ENCODE results near the gene ITGAE. TPM values are rescaled to one million over a fixed set of nuclear protein-coding genes. Genes with fewer than 3 reads are reported as not detected.
A peak's percentile ranks its signal among the peaks of the same experiment; 100 is the strongest.

Gene ITGAE
- total and polyA plus RNA-seq, 4 donors = 26.5 to 51.2 (median 42.1) TPM

DNA sequence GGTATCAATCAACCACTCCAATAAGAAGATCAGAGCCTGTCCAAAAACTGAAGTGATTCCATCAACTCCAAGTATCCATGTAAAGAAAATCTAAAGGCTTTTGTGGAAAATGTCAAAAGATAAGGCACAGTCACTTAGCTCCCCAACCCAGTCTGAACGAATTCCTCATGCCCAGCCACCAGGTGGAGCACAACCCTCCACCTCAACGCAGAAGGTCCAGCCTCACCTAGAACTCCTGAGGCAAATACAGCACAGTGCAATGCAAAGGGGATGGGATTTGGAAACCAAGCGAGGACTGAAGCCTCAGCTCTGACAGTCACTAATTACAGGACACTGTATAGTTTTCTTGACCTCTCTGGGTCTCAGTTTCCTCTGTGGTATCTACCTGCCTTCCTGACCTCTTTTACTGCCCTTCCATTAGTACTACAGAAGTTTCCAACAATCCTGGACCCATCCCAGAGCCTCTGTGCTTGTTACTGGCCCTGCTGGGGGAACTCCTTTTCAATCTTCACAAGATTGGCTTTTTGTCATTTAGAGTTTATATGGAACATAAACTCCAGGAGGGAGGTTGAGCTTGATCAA is 43.0 kb upstream of the ITGAE start:
- Histone ChIP-seq H3K36me3 (ENCODE audit: control insufficient read depth, insufficient read depth, low read length) (peaks cover 37% of the 10 kb centered on the region), H3K27ac (ENCODE audit: low read depth, low read length) (no peak overlapping the region), H3K4me1 (ENCODE audit: control insufficient read depth, insufficient read depth, low read length) (peaks cover 10% of the 10 kb centered on the region), H3K27me3 (ENCODE audit: control insufficient read depth, insufficient read depth, low read length) (no peaks in the 10 kb centered on the region), H3K9me3 (ENCODE audit: control insufficient read depth, insufficient read depth, low read length) (no peaks in the 10 kb centered on the region), H3K4me3 (ENCODE audit: low read depth, low read length) (no peak overlapping the region)
- WGBS (ENCODE audit: insufficient coverage) = 100% methylated on average over 1 of the region's 3 CpGs
- no peak for DNase-seq (ENCODE audit: low read depth in 4 of 6, low spot score in 6 of 6)

DNA sequence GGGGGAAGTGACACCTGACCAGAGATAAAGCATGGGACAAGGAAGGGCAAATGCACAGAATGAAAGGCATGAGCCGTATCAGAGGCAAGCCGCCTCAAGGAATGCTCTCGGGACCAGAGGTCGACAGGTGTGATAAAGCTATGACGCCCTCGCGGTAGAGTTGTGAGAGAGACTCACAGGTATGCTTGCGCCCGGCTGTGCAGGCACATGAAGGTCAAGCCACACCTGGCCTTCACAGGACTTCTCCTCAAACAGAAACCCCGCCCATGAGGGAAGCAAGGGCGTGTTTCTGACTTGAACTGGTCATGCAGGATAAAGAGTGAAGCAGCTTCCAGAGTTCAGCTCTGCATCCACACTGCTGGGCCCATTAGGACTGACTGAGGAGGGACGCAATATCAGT is 37.2 kb upstream of the ITGAE start:
- Histone ChIP-seq H3K4me3 (ENCODE audit: low read depth, low read length) (no peak overlapping the region), H3K9me3 (ENCODE audit: control insufficient read depth, insufficient read depth, low read length) (no peaks in the 10 kb centered on the region), H3K27me3 (ENCODE audit: control insufficient read depth, insufficient read depth, low read length) (no peaks in the 10 kb centered on the region), H3K36me3 (ENCODE audit: control insufficient read depth, insufficient read depth, low read length) (peaks cover 51% of the 10 kb centered on the region), H3K4me1 (ENCODE audit: control insufficient read depth, insufficient read depth, low read length) (no peaks in the 10 kb centered on the region), H3K27ac (ENCODE audit: low read depth, low read length) (no peak overlapping the region)
- DNase-seq (ENCODE audit: low read depth in 4 of 6, low spot score in 6 of 6) = no peak
- 97% methylated on average over 11 of the region's 12 CpGs for WGBS (ENCODE audit: insufficient coverage)

DNA sequence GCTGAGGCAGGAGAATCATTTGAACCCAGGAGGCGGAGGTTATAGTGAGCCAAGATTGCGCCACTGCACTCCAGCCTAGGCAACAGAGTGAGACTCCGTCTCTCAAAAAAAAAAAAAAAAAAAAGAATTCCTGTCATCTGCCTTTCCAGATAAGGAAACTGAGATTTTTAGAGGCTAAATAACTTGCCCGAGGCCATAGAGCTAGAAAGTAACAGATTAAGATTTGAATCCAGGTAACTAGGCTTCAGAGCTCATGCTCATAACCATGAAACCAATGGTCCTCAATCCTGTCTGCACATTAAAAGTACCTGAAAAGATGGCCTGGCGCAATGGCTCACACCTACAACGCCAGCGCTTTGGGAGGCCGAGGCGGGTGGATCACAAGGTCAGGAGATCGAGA is 35.6 kb upstream of the ITGAE start:
- Histone ChIP-seq H3K36me3 (ENCODE audit: control insufficient read depth, insufficient read depth, low read length) (peaks cover 48% of the 10 kb centered on the region), H3K9me3 (ENCODE audit: control insufficient read depth, insufficient read depth, low read length) (no peaks in the 10 kb centered on the region), H3K4me1 (ENCODE audit: control insufficient read depth, insufficient read depth, low read length) (no peaks in the 10 kb centered on the region), H3K27ac (ENCODE audit: low read depth, low read length) (no peak overlapping the region), H3K27me3 (ENCODE audit: control insufficient read depth, insufficient read depth, low read length) (no peaks in the 10 kb centered on the region), H3K4me3 (ENCODE audit: low read depth, low read length) (no peak overlapping the region)
- no CpG with 5 or more reads among the region's 10 CpGs for WGBS (ENCODE audit: insufficient coverage)
- no peak for DNase-seq (ENCODE audit: low read depth in 4 of 6, low spot score in 6 of 6)

DNA sequence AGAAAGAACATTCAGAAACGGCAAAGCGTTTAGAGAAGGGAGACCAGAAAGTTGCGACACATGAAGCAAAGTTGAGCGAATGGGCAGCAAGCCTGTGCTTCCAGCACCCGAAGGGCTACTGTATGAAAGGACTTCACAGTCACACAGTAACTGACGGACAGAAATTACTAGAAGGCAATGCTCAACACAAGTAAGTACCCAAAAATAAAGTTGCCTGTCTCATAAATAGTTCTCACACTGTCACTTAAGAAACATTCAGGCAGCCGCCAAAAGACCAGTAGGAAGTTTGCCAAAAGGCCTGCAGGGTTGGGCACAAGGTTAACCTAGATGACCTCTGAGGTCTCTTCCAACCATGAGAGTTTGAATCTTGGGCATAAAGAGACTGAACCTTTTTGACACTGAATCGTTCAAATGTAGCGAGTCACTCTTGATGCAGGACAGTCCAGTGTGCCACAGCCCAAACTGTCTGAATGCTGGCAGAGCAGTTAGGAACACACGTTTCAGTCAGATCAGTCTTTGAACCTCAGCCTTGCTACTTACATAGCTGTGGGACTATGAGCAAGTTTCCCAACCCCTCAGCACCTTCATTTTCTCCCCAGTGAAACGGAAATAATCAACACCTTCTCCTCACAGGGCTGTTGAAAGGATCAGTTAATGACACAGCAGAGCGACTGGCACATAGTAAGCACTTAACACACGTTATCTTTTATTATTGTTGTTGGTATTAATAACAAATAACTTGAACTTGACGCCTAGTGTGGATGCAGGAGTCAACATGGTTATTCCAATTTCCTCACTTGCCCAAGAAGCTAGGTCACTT is 34.6 kb upstream of the ITGAE start:
- Histone ChIP-seq H3K27ac (ENCODE audit: low read depth, low read length) (no peak overlapping the region), H3K4me1 (ENCODE audit: control insufficient read depth, insufficient read depth, low read length) (no peaks in the 10 kb centered on the region), H3K9me3 (ENCODE audit: control insufficient read depth, insufficient read depth, low read length) (no peaks in the 10 kb centered on the region), H3K4me3 (ENCODE audit: low read depth, low read length) (no peak overlapping the region), H3K36me3 (ENCODE audit: control insufficient read depth, insufficient read depth, low read length) (peaks cover 50% of the 10 kb centered on the region), H3K27me3 (ENCODE audit: control insufficient read depth, insufficient read depth, low read length) (no peaks in the 10 kb centered on the region)
- DNase-seq (ENCODE audit: low read depth in 4 of 6, low spot score in 6 of 6) = no peak
- 97% methylated on average over 9 of the region's 14 CpGs for WGBS (ENCODE audit: insufficient coverage)

DNA sequence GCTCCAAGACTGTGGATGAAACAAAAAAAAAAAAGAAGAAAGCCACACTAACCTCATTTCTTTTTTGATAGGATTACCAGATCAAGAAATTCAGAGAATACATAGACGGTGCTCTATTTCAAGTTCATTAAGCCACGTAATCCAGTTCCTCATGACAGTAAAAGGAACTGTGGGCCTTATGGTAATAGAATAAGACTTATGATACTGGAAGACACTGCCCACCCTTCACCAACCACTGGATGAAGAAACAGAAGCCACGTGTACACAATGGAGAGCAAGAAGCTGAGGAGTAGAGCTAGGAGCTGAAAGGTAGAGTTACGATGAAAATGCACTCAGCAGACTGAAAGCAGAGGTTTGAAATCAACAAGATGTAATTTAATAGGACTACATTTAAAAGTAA is 33.8 kb upstream of the ITGAE start:
- no CpG with 5 or more reads among the region's 4 CpGs for WGBS (ENCODE audit: insufficient coverage)
- DNase-seq (ENCODE audit: low read depth in 4 of 6, low spot score in 6 of 6) = no peak
- no peaks in the 10 kb centered on the region for H3K4me1 ChIP-seq (ENCODE audit: control insufficient read depth, insufficient read depth, low read length)
- no peaks in the 10 kb centered on the region for H3K9me3 ChIP-seq (ENCODE audit: control insufficient read depth, insufficient read depth, low read length)
- peaks cover 54% of the 10 kb centered on the region for H3K36me3 ChIP-seq (ENCODE audit: control insufficient read depth, insufficient read depth, low read length)
- H3K4me3 ChIP-seq (ENCODE audit: low read depth, low read length) = no peak overlapping the region
- H3K27ac ChIP-seq (ENCODE audit: low read depth, low read length) = no peak overlapping the region
- no peaks in the 10 kb centered on the region for H3K27me3 ChIP-seq (ENCODE audit: control insufficient read depth, insufficient read depth, low read length)

DNA sequence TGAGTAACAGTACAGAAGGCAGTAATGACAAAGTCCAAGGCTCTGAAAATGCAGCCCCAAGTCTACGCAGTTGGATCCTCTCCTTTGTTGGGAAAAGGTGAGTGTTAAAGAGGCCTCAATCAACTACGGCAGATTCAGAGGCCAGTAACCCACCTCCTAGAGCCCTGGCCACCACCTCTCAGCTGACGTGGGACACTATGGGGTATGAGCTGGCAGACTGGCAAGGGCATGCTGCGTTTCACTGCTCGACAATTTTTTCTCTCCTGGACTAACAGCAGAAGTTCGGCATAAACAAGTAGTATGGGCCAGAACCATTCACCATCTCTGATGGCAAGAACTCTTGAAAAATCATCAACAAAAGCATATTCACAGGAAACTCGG is 27.9 kb upstream of the ITGAE start:
- no peaks in the 10 kb centered on the region for H3K4me1 ChIP-seq (ENCODE audit: control insufficient read depth, insufficient read depth, low read length)
- H3K9me3 ChIP-seq (ENCODE audit: control insufficient read depth, insufficient read depth, low read length) = no peaks in the 10 kb centered on the region
- H3K27me3 ChIP-seq (ENCODE audit: control insufficient read depth, insufficient read depth, low read length) = no peaks in the 10 kb centered on the region
- WGBS (ENCODE audit: insufficient coverage) = 95% methylated on average over 4 of the region's 7 CpGs
- H3K36me3 ChIP-seq (ENCODE audit: control insufficient read depth, insufficient read depth, low read length) = peaks cover 43% of the 10 kb centered on the region
- H3K4me3 ChIP-seq (ENCODE audit: low read depth, low read length) = no peak overlapping the region
- no peak overlapping the region for H3K27ac ChIP-seq (ENCODE audit: low read depth, low read length)
- no peak for DNase-seq (ENCODE audit: low read depth in 4 of 6, low spot score in 6 of 6)

DNA sequence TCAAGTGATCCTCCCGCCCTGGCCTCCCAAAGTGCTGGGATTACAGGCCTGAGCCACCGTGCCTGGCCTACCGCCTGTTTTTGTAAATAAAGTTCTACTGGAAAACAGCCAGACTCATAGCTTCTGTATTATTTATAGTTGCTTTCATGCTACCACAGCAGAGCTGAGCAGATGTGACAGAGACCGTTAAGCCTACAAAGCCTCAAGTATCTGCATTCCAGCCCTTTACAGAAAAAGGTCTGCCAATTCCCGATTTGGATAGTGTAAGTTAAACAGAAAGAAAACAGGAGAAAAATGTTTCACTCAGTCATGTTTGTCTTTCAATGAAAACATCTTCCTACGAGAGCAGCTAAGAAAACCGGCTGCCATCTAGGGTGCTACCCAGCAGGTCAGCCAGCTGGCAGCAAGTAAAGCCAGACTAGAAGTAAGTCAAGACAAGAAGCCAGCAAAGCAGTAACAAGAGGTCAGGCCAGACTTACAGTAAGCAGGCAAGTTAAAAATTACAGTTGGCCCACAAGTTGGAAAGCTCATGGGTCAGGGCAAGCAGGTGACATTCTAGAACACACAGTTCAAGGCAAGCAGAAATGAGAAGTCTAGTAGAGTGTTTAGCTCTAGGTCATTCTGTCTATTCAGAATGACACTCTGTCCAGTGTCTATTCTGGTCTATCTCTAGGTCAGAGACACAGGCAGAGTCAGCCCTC is 27.3 kb upstream of the ITGAE start:
- 56% methylated on average over 2 of the region's 7 CpGs for WGBS (ENCODE audit: insufficient coverage)
- H3K27me3 ChIP-seq (ENCODE audit: control insufficient read depth, insufficient read depth, low read length) = no peaks in the 10 kb centered on the region
- peak in 1 of 6 donors; percentile 8 for DNase-seq (ENCODE audit: low read depth in 4 of 6, low spot score in 6 of 6)
- H3K4me3 ChIP-seq (ENCODE audit: low read depth, low read length) = no peak overlapping the region
- peaks cover 47% of the 10 kb centered on the region for H3K36me3 ChIP-seq (ENCODE audit: control insufficient read depth, insufficient read depth, low read length)
- H3K4me1 ChIP-seq (ENCODE audit: control insufficient read depth, insufficient read depth, low read length) = no peaks in the 10 kb centered on the region
- H3K27ac ChIP-seq (ENCODE audit: low read depth, low read length) = no peak overlapping the region
- H3K9me3 ChIP-seq (ENCODE audit: control insufficient read depth, insufficient read depth, low read length) = no peaks in the 10 kb centered on the region

DNA sequence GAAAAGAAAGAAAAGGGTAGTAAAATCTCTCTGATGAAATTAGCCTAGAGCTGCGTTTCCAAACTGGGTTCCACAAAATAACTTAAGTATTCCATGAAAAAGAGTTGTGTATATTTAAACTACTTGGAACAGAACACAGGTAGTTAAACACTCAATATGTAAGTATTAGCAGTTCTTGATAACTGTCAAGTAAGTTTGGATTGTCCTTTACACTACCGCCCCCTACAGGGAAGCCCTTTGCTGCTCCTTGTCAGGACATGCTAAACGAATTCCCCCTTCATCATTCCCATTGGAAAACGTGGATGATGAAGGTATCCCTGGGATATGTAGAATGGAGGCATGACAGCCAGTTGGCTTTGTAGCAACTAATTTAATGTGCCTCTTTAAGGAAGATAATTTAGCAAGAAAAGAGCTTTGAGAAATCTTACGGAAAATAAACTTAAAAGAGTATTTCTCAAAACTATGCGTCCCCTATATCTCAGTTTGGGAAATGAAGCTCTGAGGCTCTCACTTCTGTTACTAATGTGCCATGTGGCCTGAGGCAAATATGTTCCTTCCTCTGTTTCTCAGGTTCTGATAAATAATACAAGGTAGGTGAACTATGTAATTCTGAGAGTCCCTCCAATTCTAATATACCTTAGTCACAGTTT is 26.3 kb upstream of the ITGAE start:
- Histone ChIP-seq H3K4me1 (ENCODE audit: control insufficient read depth, insufficient read depth, low read length) (no peaks in the 10 kb centered on the region), H3K36me3 (ENCODE audit: control insufficient read depth, insufficient read depth, low read length) (peaks cover 42% of the 10 kb centered on the region), H3K27me3 (ENCODE audit: control insufficient read depth, insufficient read depth, low read length) (no peaks in the 10 kb centered on the region), H3K9me3 (ENCODE audit: control insufficient read depth, insufficient read depth, low read length) (no peaks in the 10 kb centered on the region), H3K4me3 (ENCODE audit: low read depth, low read length) (no peak overlapping the region), H3K27ac (ENCODE audit: low read depth, low read length) (no peak overlapping the region)
- DNase-seq (ENCODE audit: low read depth in 4 of 6, low spot score in 6 of 6) = peak in 5 of 6 donors; percentile 5 to 81 (median 32)
- no CpG with 5 or more reads among the region's 6 CpGs for WGBS (ENCODE audit: insufficient coverage)

DNA sequence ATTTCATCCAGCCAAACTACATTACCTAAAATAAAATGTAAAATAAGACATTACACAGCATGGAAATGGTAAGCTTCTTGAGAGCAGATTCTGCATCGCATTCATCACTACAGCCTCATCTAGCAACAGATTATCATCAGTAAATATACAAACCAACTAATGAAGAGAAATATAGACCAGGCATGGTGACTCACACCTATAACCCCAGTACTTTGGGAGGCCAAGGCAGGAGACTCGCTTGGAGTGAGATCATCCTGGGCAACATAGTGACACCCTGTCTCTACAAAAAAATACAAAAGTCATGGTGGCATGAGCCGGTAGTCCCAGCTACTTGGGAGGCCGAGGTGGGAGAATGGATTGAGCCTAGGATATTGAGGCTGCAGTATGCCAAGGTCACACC is 25.2 kb upstream of the ITGAE start:
- Histone ChIP-seq H3K36me3 (ENCODE audit: control insufficient read depth, insufficient read depth, low read length) (peaks cover 48% of the 10 kb centered on the region), H3K9me3 (ENCODE audit: control insufficient read depth, insufficient read depth, low read length) (no peaks in the 10 kb centered on the region), H3K27ac (ENCODE audit: low read depth, low read length) (no peak overlapping the region), H3K27me3 (ENCODE audit: control insufficient read depth, insufficient read depth, low read length) (no peaks in the 10 kb centered on the region), H3K4me3 (ENCODE audit: low read depth, low read length) (no peak overlapping the region), H3K4me1 (ENCODE audit: control insufficient read depth, insufficient read depth, low read length) (no peaks in the 10 kb centered on the region)
- no peak for DNase-seq (ENCODE audit: low read depth in 4 of 6, low spot score in 6 of 6)
- 100% methylated on average over 1 of the region's 4 CpGs for WGBS (ENCODE audit: insufficient coverage)

All from spinal cord (tissue), 10 donors.